Spinal cord (tissue), 10 donors: ENCODE measurements around the gene GSTT2B. TPM values are rescaled to one million over a fixed set of nuclear protein-coding genes. Genes with fewer than 3 reads are reported as not detected.
"Not testable (repeated sequence)": the region's sequence is repeated elsewhere in the genome, so short reads cannot be mapped to it uniquely, and the experiment has no call there.

Experiments
- DNase-seq, 6 donors: peaks; one replicate each; pipeline versions ENCODE4 v3.0.0 to v3.0.0-alpha.2; 2013 to 2015; ENCODE audit warnings: low spot score in 6 of 6, low read depth in 4 of 6
- H3K27ac ChIP-seq: one replicate; pipeline ENCODE4 v1.5.1; 2013; ENCODE audit warnings: low read depth, low read length, control low read depth
- H3K27me3 ChIP-seq: one replicate; pipeline ENCODE4 v1.6.1; 2013; ENCODE audit warnings: low read length; ENCODE audit not compliant: control insufficient read depth, insufficient read depth
- H3K36me3 ChIP-seq: one replicate; pipeline ENCODE4 v1.6.1; 2013; ENCODE audit warnings: low read length; ENCODE audit not compliant: control insufficient read depth, insufficient read depth
- H3K4me1 ChIP-seq: one replicate; pipeline ENCODE4 v1.6.1; 2013; ENCODE audit warnings: low read length; ENCODE audit not compliant: control insufficient read depth, insufficient read depth
- H3K4me3 ChIP-seq: one replicate; pipeline ENCODE4 v1.5.1; 2013; ENCODE audit warnings: low read depth, low read length, control low read depth
- H3K9me3 ChIP-seq: one replicate; pipeline ENCODE4 v1.6.1; 2013; ENCODE audit warnings: low read length; ENCODE audit not compliant: control insufficient read depth, insufficient read depth
- WGBS: methylation state at CpG from one replicate; pipeline ENCODE4 v1.1.5; 2013; ENCODE audit warnings: missing lambda C conversion rate; ENCODE audit not compliant: insufficient coverage; 5-methylcytosine and 5-hydroxymethylcytosine counted together
- polyA plus RNA-seq, 2 donors: library from polyadenylated mRNA; unstranded; fragments of 120-200 nt; gene quantifications; one replicate each; pipeline ENCODE4 v1.2.1, GENCODE V29; 2013; ENCODE audit not compliant: insufficient read length in 2 of 2
- total RNA-seq, 2 donors: library from RNA; depleted of rRNA in 1 of 2; stranded (reverse); fragments of 120-200 nt in 1 of 2; fragments of >200 nt in 1 of 2; gene quantifications; one replicate each; pipeline versions ENCODE4 v1.2.3 to v1.2.4, GENCODE V29; 2013 to 2014
- donor health status: healthy.

The GSTT2B gene
- total and polyA plus RNA-seq, 4 donors, result 1.1 to 10.2 (median 7.0) TPM

GRCh38 chr22:23953485-23953884 lies 7.5 kb downstream of the GSTT2B start:
- not testable (repeated sequence) for H3K36me3 ChIP-seq, H3K4me1 ChIP-seq, H3K27me3 ChIP-seq, H3K27ac ChIP-seq, DNase-seq, H3K9me3 ChIP-seq, H3K4me3 ChIP-seq
- 61% methylated on average over 2 of the region's 4 CpGs for WGBS

- not testable (repeated sequence) for DNase-seq, H3K4me3 ChIP-seq, H3K4me1 ChIP-seq, H3K27ac ChIP-seq, H3K36me3 ChIP-seq, H3K9me3 ChIP-seq, H3K27me3 ChIP-seq
- 67% methylated on average over 9 of the region's 11 CpGs for WGBS
Measured at GRCh38 chr22:23952794-23953405, 8.1 kb downstream of the GSTT2B start.

GRCh38 chr22:23951383-23951782 lies 9.6 kb downstream of the GSTT2B start:
- H3K27ac ChIP-seq, H3K4me1 ChIP-seq, H3K27me3 ChIP-seq, H3K9me3 ChIP-seq, DNase-seq, H3K4me3 ChIP-seq, H3K36me3 ChIP-seq: not testable (repeated sequence)
- WGBS, result 88% methylated on average over 2 of the region's 2 CpGs

GRCh38 chr22:23949764-23950163 lies 11.2 kb downstream of the GSTT2B start:
- H3K9me3 ChIP-seq, H3K27ac ChIP-seq, H3K27me3 ChIP-seq, DNase-seq, H3K36me3 ChIP-seq, H3K4me3 ChIP-seq, H3K4me1 ChIP-seq: not testable (repeated sequence)
- 95% methylated on average over 8 of the region's 18 CpGs for WGBS

GRCh38 chr22:23947391-23947790 lies 13.6 kb downstream of the GSTT2B start:
- H3K4me3 ChIP-seq, H3K4me1 ChIP-seq, H3K27me3 ChIP-seq, H3K36me3 ChIP-seq, H3K9me3 ChIP-seq, DNase-seq, H3K27ac ChIP-seq: not testable (repeated sequence)
- WGBS, result no CpG with 5 or more reads among the region's 3 CpGs

- not testable (repeated sequence) for H3K4me1 ChIP-seq, H3K27me3 ChIP-seq, DNase-seq, H3K4me3 ChIP-seq, H3K36me3 ChIP-seq, H3K9me3 ChIP-seq, H3K27ac ChIP-seq
- WGBS, result no CpG with 5 or more reads among the region's 14 CpGs
Measured at GRCh38 chr22:23940166-23940565, 20.8 kb downstream of the GSTT2B start.

- Histone ChIP-seq H3K27ac (no peak overlapping the region), H3K4me1 (no peaks in the 10 kb centered on the region), H3K27me3 (no peaks in the 10 kb centered on the region), H3K9me3 (no peaks in the 10 kb centered on the region), H3K4me3 (no peak overlapping the region), H3K36me3 (no peaks in the 10 kb centered on the region)
- WGBS, result 81% methylated on average over 3 of the region's 3 CpGs
- DNase-seq, result no peak
Measured at GRCh38 chr22:23939017-23939357, 22.0 kb downstream of the GSTT2B start.

- H3K36me3 ChIP-seq, result no peaks in the 10 kb centered on the region
- H3K4me3 ChIP-seq, result no peak overlapping the region
- no peak overlapping the region for H3K27ac ChIP-seq
- H3K4me1 ChIP-seq, result no peaks in the 10 kb centered on the region
- WGBS, result 88% methylated on average over 2 of the region's 5 CpGs
- no peaks in the 10 kb centered on the region for H3K27me3 ChIP-seq
- DNase-seq, result no peak
- no peaks in the 10 kb centered on the region for H3K9me3 ChIP-seq
Measured at GRCh38 chr22:23938328-23939016, 22.5 kb downstream of the GSTT2B start.

GRCh38 chr22:23926561-23926960 lies 34.4 kb downstream of the GSTT2B start:
- H3K27ac ChIP-seq, result no peak overlapping the region
- DNase-seq, result no peak
- 76% methylated on average over 9 of the region's 14 CpGs for WGBS
- H3K4me1 ChIP-seq, result no peaks in the 10 kb centered on the region
- no peak overlapping the region for H3K4me3 ChIP-seq
- peaks cover 8% of the 10 kb centered on the region for H3K36me3 ChIP-seq
- H3K9me3 ChIP-seq, result no peaks in the 10 kb centered on the region
- no peaks in the 10 kb centered on the region for H3K27me3 ChIP-seq

- Histone ChIP-seq H3K27me3 (no peaks in the 10 kb centered on the region), H3K36me3 (peaks cover 5% of the 10 kb centered on the region), H3K9me3 (no peaks in the 10 kb centered on the region), H3K27ac (no peak overlapping the region), H3K4me3 (no peak overlapping the region), H3K4me1 (no peaks in the 10 kb centered on the region)
- WGBS, result 100% methylated on average over 4 of the region's 6 CpGs
- DNase-seq, result no peak
Measured at GRCh38 chr22:23925020-23925606, 35.9 kb downstream of the GSTT2B start.
